HG03439 (cell line): ENCODE measurements around the gene TMEM198.

Source experiments
- ATAC-seq: cut with Tn5 transposase; IDR thresholded peaks from one replicate; pipeline ENCODE4 v1.9.1; 2021; ENCODE audit warnings: mild to moderate bottlenecking, moderate library complexity; ENCODE audit not compliant: unreplicated experiment

The TMEM198 gene

DNA sequence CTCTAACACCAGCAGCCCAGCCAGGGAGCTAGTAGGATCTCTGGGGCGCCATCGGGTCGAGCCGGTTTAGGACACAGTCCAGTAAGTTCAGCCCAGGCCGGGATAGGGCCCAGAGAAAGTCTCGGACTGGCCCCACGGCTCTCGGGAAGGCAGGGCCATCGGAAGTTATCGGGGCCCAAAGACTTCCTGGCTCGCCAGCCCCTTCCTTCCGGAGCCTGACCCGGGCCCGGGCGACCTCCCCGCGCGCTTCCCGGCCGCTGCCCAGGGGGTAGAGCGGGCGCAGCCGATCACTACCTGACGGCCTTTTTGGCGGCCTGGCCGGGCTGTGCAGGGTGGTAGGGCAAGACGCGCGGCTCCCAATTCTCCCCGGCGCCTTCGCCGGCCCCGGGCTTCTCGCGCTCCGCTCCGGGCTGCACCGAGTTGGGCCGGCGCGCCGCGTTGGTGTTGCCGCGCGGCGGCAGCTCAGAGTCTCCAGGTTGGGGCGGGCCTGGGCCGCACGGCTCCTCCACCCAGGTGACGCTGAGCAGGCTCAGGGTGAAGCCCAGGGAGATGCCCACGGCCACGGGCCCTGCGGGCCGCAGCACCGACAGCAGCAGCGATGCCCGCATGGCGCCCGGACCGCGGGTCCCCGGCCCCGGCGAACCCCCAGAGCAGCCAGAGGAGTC, 765 bp upstream of the TMEM198 start:
- ATAC-seq = peak; percentile 32

DNA sequence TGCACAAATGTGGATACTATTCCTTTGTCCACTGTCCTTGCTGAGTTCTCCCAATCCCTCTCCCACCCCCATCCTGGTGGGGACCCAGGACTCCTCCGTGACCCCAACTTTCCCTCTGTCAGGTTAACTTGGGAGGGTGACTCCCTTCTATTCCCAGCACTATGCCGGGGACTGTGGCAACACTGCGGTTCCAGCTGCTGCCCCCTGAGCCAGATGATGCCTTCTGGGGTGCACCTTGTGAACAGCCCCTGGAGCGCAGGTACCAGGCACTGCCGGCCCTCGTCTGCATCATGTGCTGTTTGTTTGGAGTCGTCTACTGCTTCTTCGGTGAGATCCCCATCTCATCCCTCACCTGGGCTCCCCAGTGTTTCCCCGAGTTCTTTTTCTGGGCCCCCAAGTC, 739 bp downstream of the TMEM198 start:
- no peak for ATAC-seq

DNA sequence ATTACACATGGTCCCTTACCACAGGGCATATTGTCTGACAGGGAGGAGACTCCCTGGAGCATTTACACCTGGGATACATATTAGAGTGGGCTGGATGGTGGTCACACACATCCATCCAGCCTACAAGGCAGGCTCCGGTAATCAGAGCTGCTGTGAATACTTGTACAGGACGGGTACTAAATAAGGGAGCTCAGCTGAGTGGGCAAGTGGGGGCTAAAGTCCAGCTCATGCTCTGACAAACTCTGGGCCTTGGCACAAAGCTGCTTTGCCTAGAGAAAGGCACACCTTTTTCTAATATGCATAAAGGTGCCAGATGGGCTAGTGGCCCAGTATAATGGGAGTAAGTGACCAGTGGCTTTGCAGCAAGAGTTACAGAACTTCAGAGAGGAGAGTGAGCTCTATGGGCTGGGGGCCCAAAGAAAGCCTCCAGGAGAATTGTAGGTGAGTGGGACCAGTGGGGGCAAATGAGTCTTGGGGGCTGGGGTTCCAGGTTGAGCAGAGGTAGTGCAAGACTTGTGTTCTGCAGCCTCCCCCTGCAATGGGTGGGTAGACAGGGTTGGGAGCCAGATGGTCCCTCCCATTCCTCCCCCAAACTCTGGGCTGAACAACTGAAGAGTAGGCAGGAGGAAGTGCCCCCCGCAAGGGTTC, 1.6 kb downstream of the TMEM198 start:
- ATAC-seq = no peak

DNA sequence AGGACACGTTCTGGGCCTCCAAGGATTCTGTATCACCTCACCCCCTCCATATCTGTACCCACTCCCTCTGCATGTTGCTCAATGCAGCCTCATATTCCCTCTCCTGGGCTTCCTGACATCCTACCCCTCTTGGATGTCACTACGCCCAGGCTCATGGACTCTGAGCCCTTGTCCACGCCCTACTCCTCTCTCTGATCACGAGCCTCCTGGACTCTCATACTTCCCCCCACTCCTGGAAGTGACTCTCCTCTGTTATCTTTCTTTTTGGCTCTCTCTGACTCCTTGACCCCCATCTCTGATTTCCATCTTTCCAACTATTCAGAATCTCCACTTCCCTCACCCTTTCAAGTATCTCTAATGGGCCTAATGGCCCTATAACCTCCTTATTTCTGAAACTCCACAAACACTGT, 2.1 kb downstream of the TMEM198 start:
- no peak for ATAC-seq

DNA sequence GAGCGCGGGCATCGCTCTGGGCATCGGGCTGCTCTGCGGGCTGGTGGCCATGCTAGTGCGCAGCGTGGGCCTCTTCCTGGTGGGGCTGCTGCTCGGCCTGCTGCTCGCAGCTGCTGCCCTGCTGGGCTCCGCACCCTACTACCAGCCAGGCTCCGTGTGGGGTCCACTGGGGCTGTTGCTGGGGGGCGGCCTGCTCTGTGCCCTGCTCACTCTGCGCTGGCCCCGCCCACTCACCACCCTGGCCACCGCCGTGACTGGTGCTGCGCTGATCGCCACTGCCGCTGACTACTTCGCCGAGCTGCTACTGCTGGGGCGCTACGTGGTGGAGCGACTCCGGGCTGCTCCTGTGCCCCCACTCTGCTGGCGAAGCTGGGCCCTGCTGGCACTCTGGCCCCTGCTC, 3.8 kb downstream of the TMEM198 start:
- ATAC-seq = no peak

DNA sequence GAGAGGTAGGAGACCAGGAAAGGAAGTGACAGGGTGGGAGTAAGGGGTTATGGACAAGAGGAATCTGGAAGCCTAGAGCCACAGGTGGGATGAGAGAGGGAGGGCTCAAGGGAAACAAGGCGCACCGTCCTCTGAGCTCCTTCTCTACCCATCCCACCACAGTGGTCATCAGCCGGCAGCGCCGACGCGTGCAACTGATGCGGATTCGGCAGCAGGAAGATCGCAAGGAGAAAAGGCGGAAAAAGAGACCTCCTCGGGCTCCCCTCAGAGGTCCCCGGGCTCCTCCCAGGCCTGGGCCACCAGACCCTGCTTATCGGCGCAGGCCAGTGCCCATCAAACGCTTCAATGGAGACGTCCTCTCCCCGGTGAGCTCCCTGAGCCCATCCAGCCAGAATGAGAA, 5.2 kb downstream of the TMEM198 start:
- ATAC-seq = no peak

DNA sequence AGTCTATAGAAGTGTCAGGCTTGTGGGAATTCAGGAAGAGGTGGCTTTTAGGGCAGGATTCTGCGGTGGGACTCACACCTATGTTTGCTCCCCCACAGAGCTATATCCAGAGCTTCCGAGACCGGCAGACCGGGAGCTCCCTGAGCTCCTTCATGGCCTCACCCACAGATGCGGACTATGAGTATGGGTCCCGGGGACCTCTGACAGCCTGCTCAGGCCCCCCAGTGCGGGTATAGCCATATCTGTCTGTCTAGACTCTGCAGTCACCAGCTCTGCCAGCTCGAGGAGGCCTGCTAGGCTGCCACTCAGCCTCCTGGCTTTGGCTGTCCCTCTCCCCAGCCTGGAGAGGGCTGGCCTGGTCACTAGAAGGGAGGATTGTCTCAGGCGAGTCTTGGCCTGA, 5.8 kb downstream of the TMEM198 start:
- no peak for ATAC-seq

DNA sequence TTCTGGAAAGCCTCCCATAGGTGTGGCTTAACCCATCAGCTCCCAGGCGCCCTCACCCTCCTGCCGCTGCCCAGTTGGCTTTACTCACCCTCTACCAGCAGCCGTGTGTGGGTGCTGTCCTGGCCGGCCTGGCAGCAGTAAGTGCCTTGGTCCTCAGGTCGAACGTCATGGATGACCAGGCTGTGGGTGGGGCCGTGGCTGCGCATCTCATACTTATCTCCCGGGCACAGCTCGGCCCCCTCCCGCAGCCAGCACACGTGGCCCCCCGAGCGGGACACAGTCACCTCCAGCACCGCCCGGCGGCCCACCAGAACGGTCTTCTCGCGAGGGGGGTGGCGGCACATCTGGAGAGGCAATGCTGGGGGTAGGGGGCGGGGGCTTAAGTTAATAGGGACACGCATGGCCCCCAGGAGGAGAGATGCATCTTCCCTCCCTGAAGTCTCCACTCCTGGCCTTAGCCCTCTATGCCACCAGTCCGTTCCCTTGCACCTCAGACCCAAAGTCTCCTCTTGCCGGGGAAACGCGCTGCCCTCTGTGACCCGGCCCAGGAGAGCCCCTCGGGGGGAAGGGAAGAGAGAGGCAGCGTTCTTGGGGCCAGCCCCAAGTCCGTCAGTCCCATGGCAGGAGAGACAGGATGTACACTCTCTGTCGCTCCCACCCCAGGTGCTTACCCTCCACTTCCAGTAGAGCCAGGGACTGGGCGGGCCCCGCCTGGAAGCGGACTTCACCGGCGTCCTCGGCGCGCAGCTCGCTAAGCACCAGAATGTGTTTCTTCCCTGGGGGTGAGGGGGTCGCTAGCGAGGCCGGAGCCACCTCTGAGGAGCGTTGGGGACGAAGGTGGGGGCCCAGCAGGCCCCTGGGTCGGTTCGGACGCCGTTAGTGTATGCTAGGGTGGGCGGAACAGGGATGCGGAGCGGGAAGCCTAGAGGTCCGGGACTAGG, 7.9 kb downstream of the TMEM198 start:
- no peak for ATAC-seq

DNA sequence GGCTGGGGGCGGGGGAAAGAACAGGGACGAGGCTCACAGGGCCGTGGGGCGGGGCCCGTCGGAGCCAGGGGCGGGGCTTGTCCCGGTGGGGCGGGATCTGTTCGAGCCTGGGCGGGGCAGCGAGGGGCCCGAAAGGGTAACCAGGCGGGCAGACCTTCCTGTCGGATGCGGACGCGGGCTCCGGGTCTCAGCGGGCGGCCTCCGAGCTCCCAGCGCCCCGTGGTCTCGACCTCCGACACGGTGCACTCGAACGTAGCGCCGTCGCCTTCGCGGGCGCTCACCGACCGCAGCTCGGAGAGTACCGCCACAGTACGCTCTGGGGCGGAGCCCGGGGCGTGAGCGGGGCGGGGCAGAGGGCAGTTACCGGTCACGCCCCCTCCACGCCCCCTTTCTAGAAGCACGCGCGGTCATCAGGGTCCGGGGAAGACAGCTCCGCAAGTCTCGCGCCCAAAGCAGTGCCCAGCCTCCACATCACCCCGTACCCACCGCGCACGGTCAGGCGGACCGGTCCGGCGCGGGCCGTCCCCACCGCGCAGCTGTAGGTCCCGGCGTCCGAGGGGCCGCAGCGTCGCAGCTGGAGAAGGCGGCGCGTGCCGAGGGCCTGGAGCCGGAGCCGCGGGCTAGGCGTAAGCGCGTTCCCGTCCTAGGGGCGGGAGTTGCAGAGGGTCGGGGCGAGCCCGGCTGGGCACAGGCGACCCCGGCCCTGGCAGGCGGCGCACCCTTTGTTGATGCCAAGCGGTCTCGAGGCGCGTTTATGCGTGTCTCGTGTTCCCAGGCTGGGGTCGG, 8.7 kb downstream of the TMEM198 start:
- peak; percentile 69 for ATAC-seq

DNA sequence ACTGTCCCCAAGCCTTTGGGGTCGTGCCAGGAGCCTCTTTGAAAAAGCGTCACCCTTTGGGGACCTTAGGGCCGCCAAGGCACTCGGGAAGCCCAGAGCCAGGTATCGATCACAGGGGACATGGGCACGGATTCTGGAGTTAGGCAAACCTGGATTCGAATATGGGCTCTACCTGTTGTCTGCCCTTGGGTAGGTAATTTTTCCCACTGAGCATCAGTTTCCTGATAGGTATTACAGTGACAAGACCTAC, 9.3 kb downstream of the TMEM198 start:
- no peak for ATAC-seq

DNA sequence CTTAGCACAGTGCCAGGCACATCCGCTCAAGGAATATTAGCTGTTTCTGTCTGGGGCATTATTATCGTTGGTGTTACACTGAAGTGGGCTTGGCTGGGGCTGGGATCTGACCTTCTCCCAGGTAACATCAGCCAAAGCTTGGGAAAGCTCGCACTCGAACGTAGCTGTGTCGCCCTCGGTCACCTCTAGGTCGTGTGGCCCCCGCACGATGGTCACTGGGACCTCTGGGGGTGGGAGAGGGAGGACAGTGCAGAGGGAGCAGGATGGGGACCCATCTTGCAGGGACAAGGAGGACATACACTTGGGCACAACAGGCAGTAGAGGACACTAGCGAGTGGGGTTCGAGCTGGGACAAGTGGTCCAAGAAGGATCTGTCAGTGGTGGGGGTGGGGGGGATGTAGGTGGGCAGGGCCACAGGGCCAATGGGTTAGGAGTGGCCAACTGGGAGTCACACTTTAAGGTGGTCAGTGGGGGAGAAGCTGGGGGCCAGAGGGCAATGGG, 9.7 kb downstream of the TMEM198 start:
- ATAC-seq = no peak

DNA sequence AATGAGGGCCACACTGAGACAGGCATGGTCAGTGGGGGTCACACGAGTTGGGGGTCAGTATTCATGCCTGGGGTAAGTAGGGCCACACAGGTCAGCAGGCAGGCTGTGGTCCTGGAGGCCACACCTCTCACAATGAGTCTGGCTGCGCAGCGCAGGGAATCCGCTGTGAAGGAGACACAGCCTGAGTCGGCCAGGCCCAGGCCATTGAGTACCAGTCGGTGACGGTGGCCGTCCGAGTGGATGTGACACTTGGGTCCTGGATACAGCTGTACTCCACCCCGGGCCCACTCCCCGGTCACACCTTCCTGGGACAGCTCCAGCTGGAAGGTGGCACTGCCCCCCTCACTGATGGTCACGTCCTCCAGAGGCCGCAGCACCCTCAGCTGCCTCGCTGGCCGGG, 10.5 kb downstream of the TMEM198 start:
- ATAC-seq = no peak

DNA sequence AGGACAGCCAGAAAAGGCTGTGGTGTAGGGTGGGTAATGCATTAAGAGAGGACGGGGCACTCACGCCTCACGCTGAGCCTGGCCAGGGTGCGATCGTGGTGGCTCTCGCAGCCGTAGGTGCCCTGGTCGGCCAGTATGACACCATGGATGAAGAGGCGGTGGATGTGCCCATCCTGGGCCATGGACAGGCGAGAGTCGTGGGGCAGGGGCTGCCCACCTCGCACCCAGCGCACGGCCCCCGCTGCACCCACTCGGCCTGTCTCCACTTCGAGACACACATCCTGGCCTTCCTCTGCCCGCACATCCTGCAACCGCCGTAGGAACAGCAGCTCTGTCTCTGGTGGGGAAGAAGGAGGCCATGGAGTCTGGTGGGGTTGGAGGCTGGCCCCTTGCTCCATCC, 12.1 kb downstream of the TMEM198 start:
- no peak for ATAC-seq

DNA sequence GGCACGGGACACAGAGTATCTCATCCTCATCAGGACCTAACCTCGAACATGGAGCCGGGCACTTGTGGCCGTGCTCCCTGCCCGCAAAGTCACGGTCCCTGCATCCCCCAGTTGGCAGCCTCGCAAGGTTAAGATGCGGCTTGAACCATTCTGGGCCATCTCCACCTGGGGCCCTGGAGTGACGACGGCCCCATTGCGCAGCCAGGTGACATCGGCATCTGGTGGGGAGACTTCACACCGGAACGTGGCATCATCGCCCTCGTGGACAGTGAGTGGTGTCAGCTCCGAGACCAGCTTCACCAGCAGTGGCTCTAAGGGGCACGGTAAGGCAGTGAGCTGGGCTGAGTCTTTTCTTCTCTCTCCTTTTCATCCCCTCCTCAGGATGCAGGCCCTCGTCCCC, 12.6 kb downstream of the TMEM198 start:
- no peak for ATAC-seq

DNA sequence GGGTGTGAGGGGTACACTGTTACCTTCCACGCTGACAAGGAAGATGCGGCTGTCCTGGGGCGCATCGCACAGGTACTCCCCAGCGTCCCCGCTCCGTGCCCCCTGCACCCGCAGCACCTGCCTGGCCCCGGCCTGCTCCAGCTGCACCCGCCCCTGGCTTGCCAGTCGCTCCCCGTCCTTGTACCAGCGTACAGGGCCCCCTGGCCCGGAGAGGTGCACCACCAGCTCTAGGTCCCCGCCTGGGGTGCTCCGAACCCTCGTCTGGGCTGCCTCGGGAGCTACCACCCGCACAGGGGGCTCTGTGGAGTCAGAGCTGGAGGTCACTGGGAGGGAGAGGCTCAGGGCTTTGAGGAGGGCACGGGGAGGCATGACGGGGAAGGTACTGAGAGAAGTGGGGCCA, 13.5 kb downstream of the TMEM198 start:
- no peak for ATAC-seq

DNA sequence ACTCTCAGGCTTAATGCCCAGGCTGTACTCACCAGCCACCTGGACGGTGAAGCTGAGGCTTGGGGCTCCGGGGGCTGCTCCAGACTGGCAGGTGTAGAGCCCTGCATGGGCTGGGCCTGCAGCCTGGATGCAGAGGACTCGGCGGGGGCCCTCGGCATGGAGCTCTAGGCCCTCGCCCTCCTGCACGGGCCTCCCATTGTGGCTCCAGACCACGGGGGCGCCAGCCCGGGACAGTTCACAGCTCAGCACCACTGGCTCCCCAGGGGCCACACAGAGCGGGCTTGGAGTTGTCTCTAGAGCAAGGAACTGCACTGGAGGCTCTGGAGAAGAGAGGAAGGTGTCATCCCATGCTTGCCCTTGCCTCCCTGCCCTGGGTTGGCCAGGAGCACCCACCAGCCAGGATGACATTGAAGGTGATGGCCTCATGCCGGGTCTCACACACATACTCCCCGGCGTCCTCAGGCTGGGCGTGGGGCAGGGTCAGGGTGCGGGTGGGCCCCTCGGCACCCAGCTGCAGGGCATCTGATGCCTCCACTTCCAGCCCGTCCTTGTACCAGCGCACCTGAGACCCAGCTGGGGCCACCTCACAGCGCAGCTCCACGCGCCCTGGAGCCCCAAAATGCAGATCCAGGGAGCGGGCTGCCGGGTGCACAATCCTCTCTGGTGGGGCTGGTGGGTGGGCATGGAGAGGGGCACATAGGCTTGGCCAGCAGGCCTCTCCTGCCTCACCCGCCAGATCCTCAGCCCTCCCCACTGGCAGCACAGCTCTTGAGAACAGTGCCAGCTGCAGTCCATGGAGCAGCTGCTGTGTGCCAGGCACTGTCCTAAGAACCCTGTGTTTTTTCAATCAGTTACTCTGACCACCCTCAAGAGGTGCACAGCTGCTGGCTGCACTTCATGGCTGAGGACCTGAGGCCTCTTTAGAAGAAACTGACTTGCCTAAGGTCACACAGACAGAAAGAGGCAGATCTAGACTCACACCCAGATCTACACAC, 14.3 kb downstream of the TMEM198 start:
- ATAC-seq = no peak

DNA sequence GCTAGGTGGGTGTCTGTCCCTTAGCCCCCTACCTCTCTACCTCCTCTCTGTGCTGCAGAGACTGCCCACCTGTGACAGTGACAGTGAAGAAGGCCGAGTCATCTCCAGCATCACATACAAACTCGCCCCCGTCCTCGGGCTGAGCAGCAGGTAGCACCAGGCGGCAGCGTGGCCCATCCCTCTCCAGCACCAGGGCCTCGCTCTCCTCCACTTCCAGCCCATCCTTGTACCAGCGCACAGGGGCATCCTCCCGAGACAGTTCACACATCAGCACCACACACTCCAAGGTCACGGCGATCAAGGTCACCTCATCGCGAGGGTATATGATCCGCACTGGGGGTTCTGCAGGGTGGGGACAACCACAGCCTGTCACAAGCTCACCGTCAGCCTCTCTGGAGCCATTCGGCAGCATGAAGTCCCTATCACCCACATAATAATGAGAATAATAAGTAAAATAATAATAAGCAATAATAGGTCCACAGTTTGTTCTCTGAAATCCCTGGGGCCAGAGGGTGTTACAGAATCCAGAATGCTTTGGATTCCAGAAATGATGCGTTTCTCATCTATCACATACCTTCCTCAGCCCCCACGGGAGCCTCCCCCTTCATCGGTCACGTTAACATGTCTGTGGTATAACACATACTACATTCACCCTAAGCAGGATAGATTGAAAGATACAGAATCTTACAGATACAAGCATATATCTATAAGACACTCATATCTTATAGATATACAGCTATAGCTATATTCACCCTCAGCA, 15.5 kb downstream of the TMEM198 start:
- no peak for ATAC-seq

DNA sequence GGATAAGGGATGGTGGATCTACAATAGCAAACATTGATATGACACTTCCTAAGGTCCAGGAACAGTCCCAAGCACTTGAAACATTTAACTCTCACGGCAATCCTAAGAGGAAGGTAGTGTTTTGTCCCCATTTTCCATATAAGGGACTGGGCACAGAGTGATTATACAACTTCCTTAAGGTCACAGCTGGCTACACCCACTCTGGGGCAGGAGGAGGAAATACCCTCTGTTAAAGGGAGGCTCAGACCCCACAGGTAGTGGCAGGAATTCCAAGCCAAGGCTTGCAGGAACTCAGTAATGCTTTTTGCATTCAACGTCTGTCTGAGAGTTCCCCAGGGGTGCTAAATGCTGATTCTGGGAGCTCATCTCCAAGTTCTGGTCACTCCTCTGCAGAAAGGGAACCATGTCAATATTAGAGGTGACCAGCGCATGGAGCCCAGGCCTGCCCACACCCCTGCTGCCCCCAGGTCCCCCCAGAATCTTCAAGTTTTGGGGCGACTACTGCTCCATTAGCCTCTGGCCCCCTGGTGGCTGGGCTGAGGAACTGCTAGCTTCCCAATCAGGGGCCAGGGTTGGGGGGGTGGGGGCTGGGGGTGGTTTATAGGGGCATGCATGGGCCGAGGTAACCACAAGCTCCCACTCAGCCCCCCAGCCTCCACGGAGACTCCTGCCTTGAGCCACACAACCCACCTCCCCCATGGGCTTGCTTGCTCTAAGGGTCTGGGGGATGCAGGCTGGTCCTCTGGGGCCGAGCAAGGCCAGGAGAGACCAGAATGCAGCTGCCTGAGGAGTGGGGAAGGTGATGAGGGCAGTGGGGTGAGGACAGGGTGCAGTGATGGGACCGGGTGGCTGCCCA, 16.4 kb downstream of the TMEM198 start:
- no peak for ATAC-seq

DNA sequence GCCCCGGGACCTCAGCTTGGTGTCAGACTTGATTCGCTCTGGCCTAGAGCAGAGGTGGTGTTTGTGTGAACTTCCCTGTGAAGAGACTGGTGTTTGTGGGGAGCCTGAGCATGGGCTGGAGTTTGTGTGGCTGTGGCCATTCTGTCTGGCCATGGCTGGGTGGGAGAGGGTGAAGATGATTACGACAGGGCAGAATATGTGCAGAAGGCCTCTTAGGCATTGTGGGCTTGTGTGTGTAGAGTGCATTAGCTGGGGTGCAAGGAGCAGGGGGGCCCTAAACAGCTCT, 17.0 kb downstream of the TMEM198 start:
- ATAC-seq = no peak
